Lung (tissue), 12 donors: ENCODE results near the gene TMEM151B. TPM values are rescaled to one million over a fixed set of nuclear protein-coding genes. Genes with fewer than 3 reads are reported as not detected.

Experiments used
- ATAC-seq: fragments of 200-7000 bp; cut with Tn5 transposase; one replicate; pipeline ENCODE4 v1.9.1; 2020; ENCODE audit warnings: moderate number of reproducible peaks; ENCODE audit not compliant: insufficient read depth, low FRiP score
- DNase-seq, 3 donors: peaks; one replicate each; pipeline ENCODE4 v3.0.0-alpha.2; 2013 to 2017
- H3K27ac ChIP-seq, 2 donors: one replicate each; pipeline ENCODE4 v1.5.1; 2013; ENCODE audit warnings: mild to moderate bottlenecking in 2 of 2, moderate library complexity in 2 of 2, control low read depth in 1 of 2, inconsistent platforms in 1 of 2, low read depth in 1 of 2, low read length in 1 of 2
- H3K27me3 ChIP-seq, 3 donors: one replicate each; pipeline ENCODE4 v1.5.1; 2013; ENCODE audit warnings: low read length in 2 of 3; ENCODE audit not compliant: control insufficient read depth in 3 of 3, insufficient read depth in 3 of 3
- H3K36me3 ChIP-seq, 4 donors: one replicate each; pipeline ENCODE4 v1.5.1; 2013; ENCODE audit warnings: low read length in 4 of 4, mild to moderate bottlenecking in 1 of 4, moderate library complexity in 1 of 4; ENCODE audit not compliant: control insufficient read depth in 4 of 4, insufficient read depth in 4 of 4
- H3K4me1 ChIP-seq, 5 donors: one replicate each; pipeline ENCODE4 v1.5.1; 2013; ENCODE audit warnings: low read length in 5 of 5, mild to moderate bottlenecking in 2 of 5, moderate library complexity in 1 of 5; ENCODE audit not compliant: control insufficient read depth in 5 of 5, insufficient read depth in 5 of 5
- H3K4me3 ChIP-seq: one replicate; pipeline ENCODE4 v1.5.1; 2013; ENCODE audit warnings: mild to moderate bottlenecking, control low read depth, moderate library complexity
- H3K9ac ChIP-seq, 2 donors: one replicate each; pipeline ENCODE4 v1.5.1; 2013; ENCODE audit warnings: low read length in 2 of 2, control low read depth in 1 of 2; ENCODE audit not compliant: insufficient read depth in 1 of 2
- H3K9me3 ChIP-seq, 4 donors: one replicate each; pipeline ENCODE4 v1.5.1; 2013; ENCODE audit warnings: low read length in 3 of 4, mild to moderate bottlenecking in 1 of 4, moderate library complexity in 1 of 4; ENCODE audit not compliant: control insufficient read depth in 4 of 4, insufficient read depth in 3 of 4
- WGBS, 2 donors: extraction: QIAGEN DNeasy Blood & Tissue Kit; methylation state at CpG; one replicate each; pipeline ENCODE4 v1.1.7; 2013; 5-methylcytosine and 5-hydroxymethylcytosine counted together
- polyA plus RNA-seq, 2 donors: library from polyadenylated mRNA; stranded (reverse); fragments of 200-250 nt; gene quantifications; one replicate each; pipeline ENCODE4 v1.2.1, GENCODE V29; 2013
- total RNA-seq, 2 donors: library from RNA; depleted of rRNA in 1 of 2; stranded (reverse); fragments of >200 nt in 1 of 2; gene quantifications; one replicate each; pipeline ENCODE4 v1.2.1, GENCODE V29; 2014 to 2021
- TF ChIP-seq, protein P1 (sequence below): IDR thresholded peaks from 2 replicates; pipeline ENCODE4 v1.5.1; 2012; ENCODE audit warnings: mild to moderate bottlenecking; ENCODE audit errors: control extremely low read depth, extremely low read depth
- donor health status: control.
- donor health status: control.
- donor health status: Bipolar disorder and iron deficiency.
- donor health status: healthy.
- donor health status: DM: yes; HTN: yes; CAD: no.

Gene TMEM151B
- total and polyA plus RNA-seq, 4 donors: 0.02 to 0.21 (median 0.08) TPM

DNA sequence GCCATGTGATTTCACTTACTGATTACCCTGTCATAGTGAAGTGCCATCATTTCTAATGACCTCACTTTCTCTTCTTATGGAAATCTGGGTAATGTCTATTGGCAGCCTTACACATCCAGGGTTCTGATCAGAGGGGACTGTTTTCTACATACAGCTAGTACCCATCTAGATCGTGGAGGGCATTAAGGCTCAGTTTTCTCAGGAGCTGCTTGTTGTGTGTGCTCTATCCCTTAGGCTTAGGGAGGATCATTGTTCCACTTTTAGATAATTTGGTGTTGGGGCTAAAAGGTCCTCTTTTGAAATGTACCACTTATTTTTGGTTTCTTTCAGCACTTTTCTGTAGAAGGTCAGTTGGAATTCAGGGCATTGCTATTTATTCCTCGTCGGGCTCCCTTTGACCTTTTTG is 19.5 kb upstream of the TMEM151B start:
- TF ChIP-seq, protein P1, sequence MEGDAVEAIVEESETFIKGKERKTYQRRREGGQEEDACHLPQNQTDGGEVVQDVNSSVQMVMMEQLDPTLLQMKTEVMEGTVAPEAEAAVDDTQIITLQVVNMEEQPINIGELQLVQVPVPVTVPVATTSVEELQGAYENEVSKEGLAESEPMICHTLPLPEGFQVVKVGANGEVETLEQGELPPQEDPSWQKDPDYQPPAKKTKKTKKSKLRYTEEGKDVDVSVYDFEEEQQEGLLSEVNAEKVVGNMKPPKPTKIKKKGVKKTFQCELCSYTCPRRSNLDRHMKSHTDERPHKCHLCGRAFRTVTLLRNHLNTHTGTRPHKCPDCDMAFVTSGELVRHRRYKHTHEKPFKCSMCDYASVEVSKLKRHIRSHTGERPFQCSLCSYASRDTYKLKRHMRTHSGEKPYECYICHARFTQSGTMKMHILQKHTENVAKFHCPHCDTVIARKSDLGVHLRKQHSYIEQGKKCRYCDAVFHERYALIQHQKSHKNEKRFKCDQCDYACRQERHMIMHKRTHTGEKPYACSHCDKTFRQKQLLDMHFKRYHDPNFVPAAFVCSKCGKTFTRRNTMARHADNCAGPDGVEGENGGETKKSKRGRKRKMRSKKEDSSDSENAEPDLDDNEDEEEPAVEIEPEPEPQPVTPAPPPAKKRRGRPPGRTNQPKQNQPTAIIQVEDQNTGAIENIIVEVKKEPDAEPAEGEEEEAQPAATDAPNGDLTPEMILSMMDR: no peak
- no peaks in the 10 kb centered on the region for H3K27me3 ChIP-seq
- DNase-seq (no peak), ATAC-seq (no peak)
- no peaks in the 10 kb centered on the region for H3K9me3 ChIP-seq
- WGBS, 2 donors: 84 to 86% methylated on average over 3 of the region's 3 CpGs
- no peak overlapping the region for H3K9ac ChIP-seq
- no peak overlapping the region for H3K27ac ChIP-seq
- H3K4me1 ChIP-seq: peaks cover 7 to 20% (median 11%) of the 10 kb centered on the region in 5 donors
- no peak overlapping the region for H3K4me3 ChIP-seq
- peaks cover 44 to 61% (median 56%) of the 10 kb centered on the region in 4 donors for H3K36me3 ChIP-seq

DNA sequence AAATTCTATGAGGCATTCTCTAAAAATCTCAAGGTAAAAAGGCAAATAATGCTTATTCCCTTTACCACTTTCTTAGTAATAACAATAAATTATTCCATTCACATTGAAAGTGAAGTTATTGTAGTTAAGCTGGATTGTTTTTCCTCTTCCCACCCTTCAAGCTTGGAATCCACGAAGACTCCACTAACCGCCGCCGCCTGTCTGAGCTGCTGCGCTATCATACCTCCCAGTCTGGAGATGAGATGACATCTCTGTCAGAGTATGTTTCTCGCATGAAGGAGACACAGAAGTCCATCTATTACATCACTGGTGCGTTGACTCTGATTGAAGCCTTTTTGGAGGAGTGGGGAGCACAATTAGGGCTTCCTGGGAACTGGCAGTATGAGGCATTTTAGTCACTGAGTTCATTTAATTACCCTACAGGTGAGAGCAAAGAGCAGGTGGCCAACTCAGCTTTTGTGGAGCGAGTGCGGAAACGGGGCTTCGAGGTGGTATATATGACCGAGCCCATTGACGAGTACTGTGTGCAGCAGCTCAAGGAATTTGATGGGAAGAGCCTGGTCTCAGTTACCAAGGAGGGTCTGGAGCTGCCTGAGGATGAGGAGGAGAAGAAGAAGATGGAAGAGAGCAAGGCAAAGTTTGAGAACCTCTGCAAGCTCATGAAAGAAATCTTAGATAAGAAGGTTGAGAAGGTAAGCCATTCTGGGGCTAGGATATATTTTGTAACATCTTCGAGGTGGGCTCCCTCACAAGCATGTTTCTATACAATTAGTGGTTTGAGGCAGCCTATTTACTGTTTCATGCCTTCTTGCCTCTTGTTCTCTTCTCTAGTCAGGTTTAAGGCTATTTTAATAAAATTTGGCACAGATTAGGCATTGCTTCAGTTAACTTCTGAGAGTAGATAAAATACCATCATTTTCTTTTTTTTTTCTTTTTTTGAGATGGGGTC is 18.4 kb upstream of the TMEM151B start:
- Histone ChIP-seq H3K36me3 (peaks cover 46 to 61% (median 56%) of the 10 kb centered on the region in 4 donors), H3K4me1 (peaks cover 7 to 27% (median 9%) of the 10 kb centered on the region in 5 donors), H3K9me3 (no peaks in the 10 kb centered on the region), H3K9ac (no peak overlapping the region), H3K27me3 (no peaks in the 10 kb centered on the region), H3K27ac (no peak overlapping the region), H3K4me3 (no peak overlapping the region)
- WGBS, 2 donors: 92 to 93% methylated on average over 14 of the region's 14 CpGs
- ATAC-seq: no peak
- TF ChIP-seq, protein P1: no peak
- no peak for DNase-seq

DNA sequence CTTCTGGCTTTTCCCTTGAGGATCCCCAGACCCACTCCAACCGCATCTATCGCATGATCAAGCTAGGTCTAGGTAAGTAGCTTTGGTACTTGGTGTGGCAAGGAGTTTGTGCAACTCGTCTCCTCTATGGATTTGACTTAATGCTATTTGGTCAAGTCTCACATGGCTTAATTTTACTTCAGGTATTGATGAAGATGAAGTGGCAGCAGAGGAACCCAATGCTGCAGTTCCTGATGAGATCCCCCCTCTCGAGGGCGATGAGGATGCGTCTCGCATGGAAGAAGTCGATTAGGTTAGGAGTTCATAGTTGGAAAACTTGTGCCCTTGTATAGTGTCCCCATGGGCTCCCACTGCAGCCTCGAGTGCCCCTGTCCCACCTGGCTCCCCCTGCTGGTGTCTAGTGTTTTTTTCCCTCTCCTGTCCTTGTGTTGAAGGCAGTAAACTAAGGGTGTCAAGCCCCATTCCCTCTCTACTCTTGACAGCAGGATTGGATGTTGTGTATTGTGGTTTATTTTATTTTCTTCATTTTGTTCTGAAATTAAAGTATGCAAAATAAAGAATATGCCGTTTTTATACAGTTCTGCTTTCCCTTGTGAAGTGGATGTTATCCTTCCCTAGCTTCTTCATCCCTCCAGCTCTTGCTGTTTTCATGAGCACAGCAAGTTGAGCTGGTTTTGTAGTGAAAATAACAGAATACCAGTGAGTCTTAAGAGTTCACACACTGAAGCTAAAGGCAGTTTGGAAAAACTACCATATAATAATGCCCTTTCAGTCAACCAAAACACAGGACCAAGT is 16.7 kb upstream of the TMEM151B start:
- peaks cover 7 to 29% (median 13%) of the 10 kb centered on the region in 5 donors for H3K4me1 ChIP-seq
- H3K27ac ChIP-seq: no peak overlapping the region
- no peaks in the 10 kb centered on the region for H3K9me3 ChIP-seq
- no peak overlapping the region for H3K9ac ChIP-seq
- TF ChIP-seq, protein P1: no peak
- H3K36me3 ChIP-seq: peaks cover 46 to 60% (median 53%) of the 10 kb centered on the region in 4 donors
- ATAC-seq (no peak), DNase-seq (no peak)
- no peak overlapping the region for H3K4me3 ChIP-seq
- 71 to 73% methylated on average over 10 of the region's 10 CpGs for whole genome bisulfite sequencing, 2 donors
- H3K27me3 ChIP-seq: no peaks in the 10 kb centered on the region
